ENCODE data around the gene NDC80. TPM values are rescaled to one million over a fixed set of nuclear protein-coding genes. Genes with fewer than 3 reads are reported as not detected.
A peak's percentile ranks its signal among the peaks of the same experiment; 100 is the strongest.

The NDC80 gene
- total and polyA plus RNA-seq, 9 of the 15 experiments (the other 6 are each of a cell fraction or from before 2014, with no cell fraction given), result 65.2 to 97.9 (median 83.3) TPM

GRCh38 chr18:2654169-2654927, 83.0 kb downstream of the NDC80 start:
- no peaks in the 10 kb centered on the region for H3K27me3 ChIP-seq (ENCODE audit: control insufficient read depth in 2 of 2, insufficient read depth in 2 of 2, low read length in 2 of 2)
- H3K4me1 ChIP-seq (replicated peaks in 1 of 2; ENCODE audit: control insufficient read depth in 2 of 2, insufficient read depth in 2 of 2, low read length in 2 of 2), result peaks cover 12 to 20% of the 10 kb centered on the region in 2 experiments; a peak in 4 of 5 replicates
- in situ Hi-C loops (cut with MboI) (no loop called here), intact Hi-C loops (cut with micrococcal nuclease) (no loop called here)
- no peak for ATAC-seq
- no TSS peak for BruUV-seq (replicated peaks)
- H3K79me2 ChIP-seq (ENCODE audit: control insufficient read depth, insufficient read depth, low read length), result peaks cover 41% of the 10 kb centered on the region
- ChIA-PET POLR2A (interaction anchor here (1.0 to 2.4 kb wide), 8 partner anchors 9 to 87 kb away, joined by 3 to 13 read pairs (median 4); no protein-coding TSS in a partner anchor), CTCF (ENCODE audit: low intra/inter-chr PET ratio) (interaction anchor here (0.7 kb wide), 1 partner anchor 38 kb away, joined by 3 read pairs; no protein-coding TSS in a partner anchor)
- no peaks in the 10 kb centered on the region for H3K36me3 ChIP-seq (ENCODE audit: control insufficient read depth, insufficient read depth, low read length)
- H3K9me1 ChIP-seq (ENCODE audit: control insufficient read depth, insufficient read depth, low read length), result no peaks in the 10 kb centered on the region
- FAIRE-seq, result peak; percentile 54
- peak overlapping the region; percentile 95 for H2AFZ ChIP-seq (ENCODE audit: low read depth, low read length)
- H3K9ac ChIP-seq (ENCODE audit: insufficient read depth in 1 of 2, low read depth in 2 of 2, low read length in 2 of 2), result peak overlapping the region; percentile 93 to 99
- no peaks in the 10 kb centered on the region for H3K9me3 ChIP-seq (replicated peaks; ENCODE audit: control insufficient read depth, insufficient read depth, low read depth, low read length)
- peaks cover 25% of the 10 kb centered on the region; the same call in 1 of the 2 replicates for H4K20me1 ChIP-seq (replicated peaks; ENCODE audit: control insufficient read depth, insufficient read depth, low read length)
- peak in 1 of 4 experiments; percentile 40 for DNase-seq (ENCODE audit: extremely low read depth in 1 of 4, low spot score in 3 of 4)
- peak overlapping the region; percentile 88 for H3K4me2 ChIP-seq (ENCODE audit: insufficient read depth, low read length)
- H3K27ac ChIP-seq (ENCODE audit: extremely low read depth, low read depth, low read length), result peak overlapping the region; percentile 94
- 9% methylated on average over 13 of the region's 13 CpGs for WGBS (ENCODE audit: insufficient coverage, low coverage, missing lambda C conversion rate)
- peak overlapping the region; percentile 86 for H3K4me3 ChIP-seq
- TF ChIP-seq PHB (CRISPR knock-in tag; IDR thresholded peaks at IDR 0.05) (no peak), ZNF589 (CRISPR knock-in tag; IDR thresholded peaks at IDR 0.05; ENCODE audit: low read depth) (0 out of 2 replicates have a peak, but pooled peaks have one; percentile 12), NUFIP1 (IDR thresholded peaks at IDR 0.05; ENCODE audit: partially characterized antibody) (no peak), ZBTB7A (IDR thresholded peaks at IDR 0.05; ENCODE audit: borderline replicate concordance, control insufficient read depth, low read depth, low read length) (no peak), ZBTB40 (IDR thresholded peaks at IDR 0.05) (peak; percentile 32; the same call in 1 of the 2 replicates), ZBTB40 (CRISPR knock-in tag; IDR thresholded peaks at IDR 0.05) (no peak), FOXJ2 (tag; IDR thresholded peaks at IDR 0.05) (no peak), ZBTB34 (CRISPR knock-in tag; IDR thresholded peaks at IDR 0.05) (no peak), GATA2 (CRISPR knock-in tag; IDR thresholded peaks at IDR 0.05) (peak; percentile 73), PPARD (CRISPR knock-in tag; IDR thresholded peaks at IDR 0.05) (no peak), ARID2 (IDR thresholded peaks at IDR 0.05) (0 out of 2 replicates have a peak, but pooled peaks have one; percentile 29), TBP (optimal IDR thresholded peaks at IDR 0.05; ENCODE audit: low read depth, low read length) (peak; percentile 22)

All from K562 (cell line).